H1 (cell line): ENCODE measurements around the gene CADM2. TPM values are rescaled to one million over a fixed set of nuclear protein-coding genes. Genes with fewer than 3 reads are reported as not detected.

Experiments
- CTCF ChIA-PET: fragments of 300-600 bp; sonication (Branson Sonifier 250); formaldehyde crosslinking; loops from one replicate; lab custom pipeline; 2021; ENCODE audit not compliant: partially characterized antibody; lab: Charles Lee
- POLR2A ChIA-PET: fragments of 300-600 bp; sonication (Branson Sonifier 250); formaldehyde crosslinking; loops from one replicate; lab custom pipeline; 2021; ENCODE audit warnings: inconsistent platforms; ENCODE audit not compliant: partially characterized antibody; lab: Charles Lee
- DNase-seq, 2 experiments: peaks; one replicate each; pipeline versions ENCODE4 v3.0.0 to v3.0.0-alpha.2; 2010 to 2022; ENCODE audit warnings: low spot score in 2 of 2, low read depth in 1 of 2, mixed read lengths in 1 of 2
- FAIRE-seq: peaks from 2 replicates; lab custom pipeline; 2011; peaks lifted over from hg19 to GRCh38; lab: Jason Lieb, UNC
- H2AFZ ChIP-seq: 2 replicates; pipeline ENCODE4 v1.8.1; 2012; ENCODE audit warnings: low read length, inconsistent platforms
- H2AK5ac ChIP-seq: 2 replicates; pipeline ENCODE4 v1.6.1; 2013; ENCODE audit warnings: low read depth, low read length
- H2BK120ac ChIP-seq: replicated peaks from 2 replicates; pipeline ENCODE3; 2013; ENCODE audit warnings: low read depth, low read length, inconsistent platforms
- H2BK12ac ChIP-seq: 2 replicates; pipeline ENCODE4 v1.6.1; 2013; ENCODE audit warnings: low read depth, low read length
- H2BK15ac ChIP-seq: 2 replicates; pipeline ENCODE4 v1.6.1; 2013; ENCODE audit warnings: low read length
- H2BK20ac ChIP-seq: 2 replicates; pipeline ENCODE4 v1.6.1; 2013; ENCODE audit warnings: low read length
- H2BK5ac ChIP-seq: 2 replicates; pipeline ENCODE4 v1.6.1; 2013; ENCODE audit warnings: low read depth, low read length
- H3K14ac ChIP-seq: 2 replicates; pipeline ENCODE4 v1.6.1; 2013; ENCODE audit warnings: inconsistent platforms; ENCODE audit not compliant: insufficient read length
- H3K18ac ChIP-seq: 2 replicates; pipeline ENCODE4 v1.6.1; 2013; ENCODE audit warnings: low read length; ENCODE audit errors: extremely low read depth
- H3K23ac ChIP-seq: 2 replicates; pipeline ENCODE4 v1.6.1; 2013; ENCODE audit warnings: inconsistent platforms; ENCODE audit not compliant: insufficient read length
- H3K23me2 ChIP-seq: 2 replicates; pipeline ENCODE4 v1.6.1; 2013; ENCODE audit warnings: low read depth, low read length
- H3K27ac ChIP-seq: 2 replicates; pipeline ENCODE4 v1.6.1; 2011; ENCODE audit warnings: low read depth, low read length, inconsistent platforms
- H3K27me3 ChIP-seq, 4 experiments: replicated peaks in 1 of 4; 1 replicate in 1 of 4; 2 replicates in 3 of 4; pipeline versions ENCODE4 v1.6.1 to v1.8.1; 2011 to 2013; ENCODE audit warnings: low read length in 3 of 4, mild to moderate bottlenecking in 3 of 4, inconsistent platforms in 2 of 4, mixed read lengths in 2 of 4, moderate library complexity in 1 of 4; ENCODE audit not compliant: control insufficient read depth in 3 of 4, insufficient read depth in 3 of 4; ENCODE audit errors: extremely low read depth in 1 of 4
- H3K36me3 ChIP-seq, 4 experiments: 2 replicates each; pipeline versions ENCODE4 v1.6.1 to v1.8.1; 2011 to 2013; ENCODE audit warnings: mild to moderate bottlenecking in 4 of 4, low read length in 3 of 4, moderate library complexity in 2 of 4, control low read depth in 1 of 4, inconsistent platforms in 1 of 4; ENCODE audit not compliant: insufficient read depth in 4 of 4, control insufficient read depth in 2 of 4
- H3K4ac ChIP-seq: replicated peaks from 2 replicates; pipeline ENCODE3; 2013; ENCODE audit warnings: low read length, low read depth, mixed read lengths, inconsistent platforms; ENCODE audit not compliant: insufficient read length
- H3K4me1 ChIP-seq, 4 experiments: replicated peaks in 1 of 4; 1 replicate in 1 of 4; 2 replicates in 3 of 4; pipeline versions ENCODE4 v1.6.1 to v1.8.1; 2011 to 2013; ENCODE audit warnings: low read length in 3 of 4, inconsistent platforms in 2 of 4, mixed read lengths in 1 of 4; ENCODE audit not compliant: insufficient read depth in 4 of 4, control insufficient read depth in 3 of 4
- H3K4me2 ChIP-seq, 2 experiments: 2 replicates each; pipeline versions ENCODE4 v1.6.1 to v1.8.1; 2011 to 2013; ENCODE audit warnings: low read depth in 2 of 2, low read length in 2 of 2, control low read depth in 1 of 2, inconsistent platforms in 1 of 2, mild to moderate bottlenecking in 1 of 2; ENCODE audit not compliant: insufficient read depth in 1 of 2
- H3K4me3 ChIP-seq, 4 experiments: fragments of 200-600, 300-600 bp in 1 of 4; sonication (generic), shearing (Covaris generic), sonication (Bioruptor Twin) in 1 of 4; 2 replicates each; pipeline versions ENCODE4 v1.5.1 to v1.8.1; 2011 to 2016; ENCODE audit warnings: low read length in 4 of 4, low read depth in 3 of 4, control low read depth in 2 of 4, inconsistent platforms in 2 of 4, mild to moderate bottlenecking in 2 of 4, mixed read lengths in 1 of 4, moderate library complexity in 1 of 4; ENCODE audit not compliant: insufficient read depth in 2 of 4; ENCODE audit errors: extremely low read depth in 1 of 4
- H3K56ac ChIP-seq: replicated peaks from 2 replicates; pipeline ENCODE3; 2013; ENCODE audit warnings: low read depth, mild to moderate bottlenecking, mixed read lengths, low read length, inconsistent platforms; ENCODE audit not compliant: insufficient read length
- H3K79me1 ChIP-seq: 2 replicates; pipeline ENCODE4 v1.6.1; 2013; ENCODE audit warnings: low read depth, low read length, control low read depth
- H3K79me2 ChIP-seq, 2 experiments: 2 replicates each; pipeline versions ENCODE4 v1.6.1 to v1.8.1; 2012 to 2013; ENCODE audit warnings: low read length in 2 of 2, mild to moderate bottlenecking in 2 of 2, inconsistent platforms in 1 of 2; ENCODE audit not compliant: insufficient read depth in 2 of 2, control insufficient read depth in 1 of 2
- H3K9ac ChIP-seq, 4 experiments: replicated peaks in 1 of 4; 1 replicate in 1 of 4; 2 replicates in 3 of 4; pipeline versions ENCODE4 v1.6.1 to v1.8.1; 2011 to 2013; ENCODE audit warnings: low read depth in 3 of 4, low read length in 3 of 4, control low read depth in 2 of 4, mild to moderate bottlenecking in 2 of 4, moderate library complexity in 2 of 4, inconsistent platforms in 1 of 4; ENCODE audit errors: extremely low read depth in 1 of 4
- H3K9me3 ChIP-seq, 2 experiments: 2 replicates each; pipeline versions ENCODE4 v1.6.1 to v1.8.1; 2012 to 2013; ENCODE audit warnings: mild to moderate bottlenecking in 2 of 2, moderate library complexity in 2 of 2, control low read depth in 1 of 2, inconsistent platforms in 1 of 2, low read depth in 1 of 2, low read length in 1 of 2, mixed read lengths in 1 of 2; ENCODE audit not compliant: insufficient read depth in 2 of 2
- H4K20me1 ChIP-seq, 2 experiments: replicated peaks in 1 of 2; 2 replicates each; pipeline versions ENCODE3 to v1.8.1; 2011 to 2013; ENCODE audit warnings: inconsistent platforms in 2 of 2, low read length in 2 of 2, mild to moderate bottlenecking in 1 of 2; ENCODE audit not compliant: insufficient read depth in 2 of 2, control insufficient read depth in 1 of 2
- H4K5ac ChIP-seq: 2 replicates; pipeline ENCODE4 v1.6.1; 2013; ENCODE audit warnings: low read length, low read depth, mixed read lengths, inconsistent platforms; ENCODE audit not compliant: insufficient read length
- H4K8ac ChIP-seq: 2 replicates; pipeline ENCODE4 v1.8.0; 2013; ENCODE audit warnings: mild to moderate bottlenecking, moderate library complexity, low read length, inconsistent platforms; ENCODE audit not compliant: insufficient read depth; ENCODE audit errors: extremely low read depth
- H4K91ac ChIP-seq: replicated peaks from 2 replicates; pipeline ENCODE3; 2013; ENCODE audit warnings: low read length, mixed read lengths, inconsistent platforms; ENCODE audit not compliant: insufficient read length
- BACH1 ChIP-seq: IDR thresholded peaks from 2 replicates; pipeline ENCODE4 v1.6.1; 2012; ENCODE audit warnings: low read length, improper control_type of control experiment
- CEBPB ChIP-seq: IDR thresholded peaks from 2 replicates; pipeline ENCODE4 v1.6.1; 2012; ENCODE audit warnings: low read depth, low read length
- HDAC2 ChIP-seq, 2 experiments: fragments of 300-600 bp in 1 of 2; sonication (generic) in 1 of 2; IDR thresholded peaks; 2 replicates each; pipeline ENCODE4 v1.6.1; 2011 to 2012; ENCODE audit warnings: low read depth in 2 of 2, low read length in 2 of 2, mild to moderate bottlenecking in 2 of 2, moderate library complexity in 2 of 2, borderline replicate concordance in 1 of 2, inconsistent platforms in 1 of 2
- KDM1A ChIP-seq: fragments of 200-600, 300-600 bp; sonication (generic); IDR thresholded peaks from 2 replicates; pipeline ENCODE4 v1.7.1; 2016; ENCODE audit warnings: mild to moderate bottlenecking, low read length, borderline replicate concordance
- MAFK ChIP-seq: IDR thresholded peaks from 2 replicates; pipeline ENCODE4 v1.6.1; 2012; ENCODE audit warnings: low read depth, mild to moderate bottlenecking, improper control_type of control experiment, low read length
- RAD21 ChIP-seq, 2 experiments: IDR thresholded peaks in 1 of 2; conservative IDR thresholded peaks in 1 of 2; 2 replicates each; pipeline ENCODE4 v1.6.1; 2011; ENCODE audit warnings: low read depth in 2 of 2, low read length in 2 of 2, improper control_type of control experiment in 1 of 2, inconsistent platforms in 1 of 2, mild to moderate bottlenecking in 1 of 2, moderate library complexity in 1 of 2
- RBBP5 ChIP-seq: IDR thresholded peaks from 2 replicates; pipeline ENCODE4 v1.7.1; 2012; ENCODE audit warnings: low read depth, mild to moderate bottlenecking, inconsistent platforms, low read length, moderate library complexity, borderline replicate concordance
- RFX5 ChIP-seq: IDR thresholded peaks from 2 replicates; pipeline ENCODE4 v1.6.1; 2011; ENCODE audit warnings: low read depth, low read length, improper control_type of control experiment, borderline replicate concordance
- SIRT6 ChIP-seq: IDR thresholded peaks from one replicate; pipeline ENCODE4 v1.7.1; 2012; ENCODE audit warnings: low read length, inconsistent platforms
- SIX5 ChIP-seq: IDR thresholded peaks from 2 replicates; pipeline ENCODE4 v1.6.1; 2011; ENCODE audit warnings: mild to moderate bottlenecking, low read depth, low read length
- SRF ChIP-seq: IDR thresholded peaks from 2 replicates; pipeline ENCODE4 v1.6.1; 2011; ENCODE audit warnings: mild to moderate bottlenecking, low read depth, low read length, moderate library complexity
- TAF1 ChIP-seq: IDR thresholded peaks from 2 replicates; pipeline ENCODE4 v1.6.1; 2011; ENCODE audit warnings: mild to moderate bottlenecking, low read depth, low read length
- WGBS, 2 experiments: shearing (Covaris generic) in 1 of 2; methylation state at CpG; one replicate each; pipeline versions ENCODE4 v1.1.6 to v1.1.7; 2013 to 2015; ENCODE audit warnings: low lambda C conversion rate in 2 of 2, mixed read lengths in 2 of 2, inconsistent platforms in 1 of 2, low coverage in 1 of 2, missing lambda C conversion rate in 1 of 2; ENCODE audit not compliant: insufficient replicate concordance in 2 of 2, insufficient coverage in 1 of 2, insufficient read length in 1 of 2; ENCODE audit errors: extremely low coverage in 1 of 2, missing lambda C conversion rate in 1 of 2; 5-methylcytosine and 5-hydroxymethylcytosine counted together
- polyA plus RNA-seq, 7 experiments: library from polyadenylated mRNA; depleted of rRNA in 3 of 7; stranded (reverse) in 5 of 7; unstranded in 2 of 7; fragments of >200 nt in 5 of 7; fragments of 200-250 nt in 2 of 7; gene quantifications; 1 replicate in 5 of 7; 2 replicates in 1 of 7; 4 replicates in 1 of 7; pipeline versions ENCODE4 v1.2.1 to v1.2.3, GENCODE V29; 2011 to 2013; ENCODE audit warnings: missing spikeins in 2 of 7, mixed read lengths in 2 of 7
- total RNA-seq: library from RNA; stranded (reverse); fragmentation: NEBNext Ultra II Directional; extraction: Animal tissue kit (Norgen Biotek cat#: 25700); gene quantifications from 2 replicates; pipeline ENCODE4 v1.2.1, GENCODE V29; 2021
- TF ChIP-seq, protein P1 (sequence below): IDR thresholded peaks from 2 replicates; pipeline ENCODE4 v1.6.1; 2012; ENCODE audit warnings: inconsistent platforms
- TF ChIP-seq, protein P2 (sequence below): IDR thresholded peaks from 2 replicates; pipeline ENCODE4 v1.6.1; 2011; ENCODE audit warnings: low read depth, mild to moderate bottlenecking, low read length; ENCODE audit not compliant: insufficient read depth

The CADM2 gene
- total and polyA plus RNA-seq, 2 of the 8 experiments (the other 6 are each of a cell fraction or from before 2014, with no cell fraction given), result 14.9 to 20.9 TPM

DNA sequence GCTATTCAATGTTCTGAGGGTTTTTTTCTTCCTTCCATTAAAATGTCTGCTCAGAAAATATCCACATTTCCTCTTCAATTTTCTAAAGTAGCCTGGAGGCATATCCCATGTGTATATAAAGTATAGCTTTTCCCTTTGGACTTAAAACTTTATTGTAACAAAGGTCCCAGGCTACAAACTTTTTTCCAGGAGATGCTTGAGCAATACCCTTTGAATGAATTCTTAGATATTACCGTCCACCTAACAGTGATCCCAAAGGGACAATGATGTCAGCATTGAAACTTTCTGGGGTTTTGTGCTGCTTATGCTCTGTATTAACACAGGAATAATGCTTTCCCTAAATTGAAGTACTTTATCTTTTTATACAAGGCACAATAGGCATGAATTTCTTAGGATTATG is 525.2 kb downstream of the CADM2 start:
- Histone ChIP-seq H3K79me1 (no peaks in the 10 kb centered on the region), H3K4me2 (no peak overlapping the region), H3K4ac (no peak overlapping the region), H2AFZ (no peak overlapping the region), H3K4me1 (no peaks in the 10 kb centered on the region), H2BK20ac (no peak overlapping the region), H3K36me3 (no peaks in the 10 kb centered on the region), H2BK12ac (no peak overlapping the region), H3K4me3 (no peak overlapping the region), H4K5ac (no peak overlapping the region), H3K27ac (no peak overlapping the region), H3K14ac (no peak overlapping the region), H4K20me1 (no peaks in the 10 kb centered on the region), H4K8ac (no peak overlapping the region), H3K18ac (no peak overlapping the region), H2BK120ac (no peak overlapping the region), H2AK5ac (no peak overlapping the region), H3K56ac (no peak overlapping the region), H3K79me2 (no peaks in the 10 kb centered on the region), H3K27me3 (no peaks in the 10 kb centered on the region), H3K23me2 (peaks cover 2% of the 10 kb centered on the region; the same call in 1 of the 2 replicates), H3K9ac (no peak overlapping the region), H2BK15ac (no peak overlapping the region), H4K91ac (no peak overlapping the region), H3K23ac (no peak overlapping the region), H3K9me3 (no peaks in the 10 kb centered on the region), H2BK5ac (no peak overlapping the region)
- DNase-seq (no peak), FAIRE-seq (no peak)
- WGBS, 2 experiments, result 95% methylated on average over 1 of the region's 1 CpG; no CpG with 5 or more reads in 1 of the 2 experiments
- CTCF ChIA-PET, result no interaction called here
- POLR2A ChIA-PET, result no interaction called here
- no peak for TF ChIP-seq SIRT6
- no peak for TF ChIP-seq TAF1
- TF ChIP-seq SRF, result no peak
- no peak for TF ChIP-seq HDAC2 (IDR thresholded peaks at IDR 0.05; ENCODE audit: borderline replicate concordance in 1 of 2, low read depth in 2 of 2, low read length in 2 of 2)
- TF ChIP-seq MAFK, result no peak
- no peak for TF ChIP-seq RFX5
- no peak for TF ChIP-seq RAD21 (IDR thresholded peaks at IDR 0.05 in 1 of 2, conservative IDR thresholded peaks at IDR 0.05 in 1 of 2; ENCODE audit: low read depth in 2 of 2, low read length in 2 of 2)
- TF ChIP-seq, protein P1, sequence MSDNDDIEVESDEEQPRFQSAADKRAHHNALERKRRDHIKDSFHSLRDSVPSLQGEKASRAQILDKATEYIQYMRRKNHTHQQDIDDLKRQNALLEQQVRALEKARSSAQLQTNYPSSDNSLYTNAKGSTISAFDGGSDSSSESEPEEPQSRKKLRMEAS, result no peak
- TF ChIP-seq CEBPB, result no peak
- TF ChIP-seq RBBP5, result no peak
- no peak for TF ChIP-seq SIX5
- TF ChIP-seq BACH1, result no peak
- TF ChIP-seq KDM1A, result no peak
- TF ChIP-seq, protein P2, sequence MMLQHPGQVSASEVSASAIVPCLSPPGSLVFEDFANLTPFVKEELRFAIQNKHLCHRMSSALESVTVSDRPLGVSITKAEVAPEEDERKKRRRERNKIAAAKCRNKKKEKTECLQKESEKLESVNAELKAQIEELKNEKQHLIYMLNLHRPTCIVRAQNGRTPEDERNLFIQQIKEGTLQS, result no peak
